Endometrium (tissue), 2 donors: ENCODE measurements around the gene TANGO6.
"Not testable (repeated sequence)": the region's sequence is repeated elsewhere in the genome, so short reads cannot be mapped to it uniquely, and the experiment has no call there.

Source experiments
- FAIRE-seq: peaks from 2 replicates; lab custom pipeline; 2012; peaks lifted over from hg19 to GRCh38; lab: Jason Lieb, UNC
- donor health status: control.
- donor health status: control.

Gene TANGO6

DNA sequence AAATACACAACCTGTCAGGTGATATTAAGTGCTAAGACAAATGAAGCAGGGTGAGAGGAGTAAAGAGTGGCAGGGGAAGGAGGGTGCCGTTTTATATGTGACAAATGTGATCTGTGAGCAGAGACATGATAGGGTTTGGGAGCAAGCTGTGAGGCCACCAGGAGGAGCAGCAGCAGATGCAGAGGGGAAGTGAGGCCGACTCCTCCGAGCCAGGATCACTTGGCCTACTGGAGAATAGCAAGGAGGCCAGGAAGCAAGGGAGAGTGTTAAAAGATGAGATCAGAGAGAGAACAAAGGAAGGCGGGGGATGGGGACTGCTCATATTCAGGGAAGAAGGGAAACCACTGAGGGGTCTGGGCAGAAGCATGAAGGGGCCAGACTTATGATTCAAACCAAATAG is 129.4 kb downstream of the TANGO6 start:
- no peak for FAIRE-seq

DNA sequence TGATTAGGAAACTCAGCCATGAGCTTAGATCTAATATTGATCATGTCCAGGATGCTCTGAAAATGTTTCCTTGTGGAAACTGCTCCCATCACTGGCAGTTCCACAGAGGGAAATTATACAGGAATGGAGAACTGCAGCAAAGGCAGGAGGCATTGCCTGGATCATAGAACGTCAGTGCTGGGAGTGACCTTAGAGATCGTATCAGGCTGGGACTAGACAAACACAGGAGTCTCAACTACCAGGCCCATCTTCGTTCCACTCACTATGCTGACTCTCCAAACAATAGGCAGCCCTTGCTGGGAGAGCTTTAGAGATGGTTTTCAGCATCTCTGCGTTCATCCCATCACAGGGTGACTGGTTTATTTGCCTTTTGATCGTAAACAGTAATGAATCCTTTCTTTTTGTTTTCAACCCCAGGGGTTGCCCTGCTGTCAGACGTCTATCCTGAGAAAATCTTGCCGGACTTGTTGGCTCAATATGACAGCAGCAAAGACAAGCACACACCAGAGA is 130.3 kb downstream of the TANGO6 start:
- FAIRE-seq, result no peak

DNA sequence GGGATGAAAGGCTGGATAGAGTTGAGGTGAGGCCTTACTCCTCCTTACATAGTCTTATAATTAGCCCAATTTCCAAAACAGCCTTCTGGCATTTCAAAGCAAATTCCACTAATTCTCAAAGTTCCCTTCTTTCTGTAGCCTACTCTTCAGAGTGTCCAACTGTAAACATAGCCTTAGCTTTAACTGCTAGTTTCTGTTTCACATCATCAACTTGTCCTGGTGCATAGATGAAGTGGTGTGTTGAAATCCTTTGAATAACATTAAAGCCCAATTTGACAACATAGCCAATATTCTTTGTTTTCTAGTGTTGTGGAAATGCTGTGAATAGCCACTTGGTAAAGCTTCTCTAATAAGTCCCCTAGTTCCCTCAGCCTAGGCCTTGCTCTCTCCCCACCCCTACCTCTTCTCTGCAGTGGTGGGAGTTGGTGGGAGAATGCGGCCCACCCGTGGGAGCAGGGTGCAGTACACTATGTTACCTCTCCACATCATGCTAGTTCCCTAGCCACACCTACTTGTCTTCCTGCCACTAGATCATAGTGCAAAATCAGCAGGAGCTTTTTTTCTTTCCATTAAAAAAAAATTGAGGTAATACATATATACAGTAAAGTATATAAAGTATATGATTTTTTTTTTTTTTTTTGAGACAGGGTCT is 135.1 kb downstream of the TANGO6 start:
- no peak for FAIRE-seq

DNA sequence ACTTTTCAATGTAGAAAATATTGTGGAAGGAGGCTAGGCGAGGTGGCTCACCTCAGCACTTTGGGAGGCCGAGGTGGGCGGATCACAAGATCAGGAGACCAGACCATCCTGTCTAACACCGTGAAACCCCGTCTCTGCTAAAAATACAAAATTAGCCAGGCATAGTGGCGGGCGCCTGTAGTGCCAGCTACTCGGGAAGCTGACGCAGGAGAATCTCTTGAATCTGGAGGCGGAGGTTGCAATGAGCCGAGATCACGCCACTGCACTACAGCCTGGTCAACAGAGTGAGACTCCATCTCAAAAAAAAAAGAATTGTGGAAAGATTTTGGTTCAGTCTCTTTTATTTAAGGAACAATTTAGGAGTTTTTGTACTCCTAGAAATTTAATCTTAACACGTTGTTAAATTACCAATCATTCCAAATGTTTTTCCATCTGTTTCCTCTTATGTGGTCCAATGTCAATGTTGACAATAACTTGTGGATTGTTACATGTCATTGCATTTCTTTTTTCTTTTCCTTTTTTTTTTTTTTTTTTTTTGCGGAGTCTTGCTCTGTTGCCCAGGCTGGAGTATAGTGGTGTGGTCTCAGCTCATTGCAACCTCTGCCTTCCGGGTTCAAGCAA is 137.5 kb downstream of the TANGO6 start:
- FAIRE-seq, result no peak

DNA sequence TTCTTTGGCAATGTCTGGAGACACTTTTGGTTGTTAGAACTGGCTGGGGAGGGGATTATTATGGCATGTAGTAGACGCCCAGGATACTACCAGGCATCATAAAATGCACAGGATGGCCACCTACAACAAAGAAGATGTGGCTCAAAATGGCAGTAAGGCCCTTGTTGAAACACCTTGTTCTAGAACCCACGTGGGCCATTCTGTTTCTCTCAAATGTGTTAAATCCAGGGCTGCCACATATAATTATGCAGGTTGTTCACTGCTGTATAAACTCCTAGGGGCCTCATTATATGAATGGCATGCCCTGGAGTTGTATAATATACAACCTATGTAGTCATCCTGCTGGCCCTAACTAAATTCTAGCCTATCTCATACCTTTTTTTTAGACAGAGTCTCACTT is 138.6 kb downstream of the TANGO6 start:
- FAIRE-seq, result no peak

DNA sequence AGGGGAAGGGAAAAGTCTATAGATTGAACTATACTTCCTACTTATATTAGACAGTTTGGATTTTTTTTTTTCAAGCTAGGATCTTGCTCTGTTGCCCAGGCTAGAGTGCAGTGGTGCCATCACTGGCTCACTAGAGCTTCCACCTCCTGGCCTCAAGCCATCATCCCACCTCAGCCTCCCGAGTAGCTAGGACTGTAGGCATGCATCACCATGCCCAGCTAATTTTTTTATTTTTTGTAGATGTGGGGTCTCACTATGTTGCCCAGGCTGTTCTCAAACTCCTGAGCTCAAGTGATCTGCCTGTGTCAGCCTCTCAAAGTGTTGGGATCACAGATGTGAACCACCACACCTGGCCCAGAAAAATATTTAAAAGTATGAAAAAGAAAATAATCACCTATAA is 141.1 kb downstream of the TANGO6 start:
- no peak for FAIRE-seq

DNA sequence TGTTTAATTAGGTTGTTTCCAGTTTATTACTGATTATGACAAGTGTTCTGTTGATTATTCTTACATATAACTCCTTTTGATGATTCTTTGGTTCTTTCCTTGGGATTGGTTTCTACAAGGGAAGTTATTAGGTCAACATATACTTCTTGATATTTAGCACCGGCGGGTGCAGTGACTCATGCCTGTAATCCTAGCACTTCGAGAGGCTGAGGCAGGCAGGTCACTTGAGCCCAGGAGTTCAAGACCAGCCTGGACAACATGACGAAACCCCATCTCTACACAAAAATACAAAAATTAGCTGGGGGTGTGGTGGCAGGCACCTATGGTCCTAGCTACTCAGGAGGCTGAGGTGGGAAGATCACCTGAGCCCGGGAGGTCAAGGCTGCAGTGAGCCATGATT is 141.9 kb downstream of the TANGO6 start:
- FAIRE-seq, result no peak

DNA sequence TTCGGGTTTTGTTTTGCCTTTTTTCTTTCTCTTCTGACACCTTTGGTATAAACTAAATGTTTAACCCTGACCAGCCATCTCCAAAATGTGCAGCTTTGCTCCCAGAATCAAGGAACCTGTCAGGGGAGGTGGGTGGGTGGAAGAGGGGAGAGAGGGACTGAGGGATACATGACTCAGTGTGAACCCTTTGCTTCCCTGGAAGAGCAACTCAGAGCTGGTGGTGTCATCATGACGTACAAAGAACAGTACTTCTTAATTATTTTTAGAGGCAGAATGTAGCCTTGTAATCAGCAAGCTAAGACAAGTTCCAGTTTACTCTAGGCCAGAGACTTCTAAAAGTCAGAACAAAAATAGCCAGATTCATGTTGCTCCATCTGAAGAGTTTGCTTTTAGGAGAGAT is 142.5 kb downstream of the TANGO6 start:
- FAIRE-seq, result no peak

DNA sequence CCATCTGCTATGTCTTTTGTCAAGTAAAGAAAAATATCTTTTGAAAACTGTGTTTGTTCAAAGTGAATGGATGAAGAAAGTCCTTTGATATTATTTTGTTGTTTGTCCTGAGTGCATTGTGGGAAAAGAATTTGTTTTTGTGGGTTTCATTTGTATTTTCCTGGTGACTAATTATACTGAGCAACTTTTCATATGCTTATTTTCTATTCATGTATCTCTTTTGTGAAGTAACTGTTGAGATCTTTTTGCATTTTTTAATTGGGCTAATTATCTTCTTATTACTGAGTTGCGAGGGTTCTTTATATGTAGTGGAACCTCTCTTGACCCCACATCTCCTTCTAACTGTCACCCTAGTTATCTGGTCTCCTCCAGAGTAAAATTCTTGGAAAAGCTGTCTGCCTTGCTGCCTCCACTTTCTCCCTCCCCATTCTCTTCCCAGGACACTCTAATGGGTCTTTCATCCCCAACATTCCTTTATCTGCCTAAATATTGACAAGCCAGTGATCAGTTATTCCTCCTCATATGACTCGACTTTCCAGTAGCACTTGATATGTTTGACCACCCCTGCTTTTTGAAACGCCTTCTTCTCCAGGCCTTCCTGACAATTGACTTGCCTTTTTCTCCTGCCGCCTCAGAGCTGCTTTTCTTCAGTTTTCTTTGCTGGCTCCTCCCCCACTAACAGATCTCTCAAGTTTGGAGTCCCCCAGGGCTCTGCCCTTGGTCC is 144.6 kb downstream of the TANGO6 start:
- FAIRE-seq, result no peak

DNA sequence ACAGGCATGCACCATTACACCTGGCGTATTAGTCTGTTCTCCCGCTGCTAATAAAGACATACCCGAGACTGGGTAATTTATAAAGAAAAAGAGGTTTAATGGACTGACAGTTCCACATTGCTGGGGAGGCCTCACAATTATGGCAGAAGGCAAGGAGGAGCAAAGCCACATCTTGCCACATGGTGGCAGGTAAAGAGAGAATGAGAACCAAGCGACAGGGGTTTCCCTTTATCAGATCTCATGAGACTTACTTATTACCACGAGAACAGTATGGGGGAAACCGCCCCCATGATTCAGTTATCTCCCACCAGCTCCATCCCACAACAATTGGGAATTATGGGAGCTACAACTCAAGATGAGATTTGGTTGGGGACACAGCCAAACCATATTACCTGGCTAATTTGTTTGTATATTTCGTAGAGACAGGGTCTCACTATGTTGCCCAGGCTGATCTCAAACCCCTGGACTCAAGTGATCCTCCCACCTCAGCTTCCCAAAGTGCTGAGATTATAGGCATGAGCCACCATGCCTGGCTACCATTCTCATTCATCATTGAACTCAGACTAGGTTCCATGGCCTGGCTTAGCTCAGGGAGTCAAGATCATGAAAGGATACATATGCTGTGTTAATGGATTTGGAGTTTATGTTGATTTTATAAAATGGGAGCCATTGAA is 147.0 kb downstream of the TANGO6 start:
- FAIRE-seq, result not testable (repeated sequence)

DNA sequence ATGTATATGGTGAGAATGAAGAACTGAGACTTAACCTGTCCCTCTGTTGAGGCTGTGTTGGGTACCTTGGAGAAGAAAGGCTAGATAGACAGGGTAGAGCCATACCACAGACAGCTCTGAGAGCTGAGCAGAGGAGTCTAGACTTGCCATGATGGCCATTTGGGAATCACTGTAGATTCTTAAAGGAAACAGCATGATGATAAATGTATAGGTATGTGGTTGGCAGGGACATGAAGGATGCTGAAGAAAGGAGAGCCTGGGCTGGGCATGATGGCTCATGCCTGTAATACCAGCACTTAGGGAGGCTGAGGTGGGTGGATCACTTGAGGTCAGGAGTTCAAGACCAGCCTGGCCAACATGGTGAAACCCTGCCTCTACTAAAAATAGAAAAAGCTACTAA is 147.7 kb downstream of the TANGO6 start:
- FAIRE-seq, result no peak

DNA sequence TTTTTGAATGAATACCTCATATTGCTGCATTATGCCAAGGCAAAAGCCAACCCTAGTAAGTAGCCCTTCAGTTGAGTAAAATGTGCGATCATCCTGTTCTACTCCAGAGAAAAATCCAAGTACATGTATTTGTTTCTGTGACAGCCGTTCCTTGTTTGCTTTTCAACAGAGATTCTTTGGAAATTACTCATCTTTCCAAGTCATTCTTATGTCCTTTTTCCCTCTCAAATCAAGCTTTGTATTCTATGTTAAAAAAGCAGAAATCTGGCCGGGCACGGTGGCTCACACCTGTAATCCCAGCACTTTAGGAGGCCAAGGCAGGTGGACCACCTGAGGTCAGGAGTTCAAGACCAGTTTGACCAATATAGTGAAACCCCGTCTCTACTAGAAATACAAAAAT is 149.2 kb downstream of the TANGO6 start:
- FAIRE-seq, result no peak

DNA sequence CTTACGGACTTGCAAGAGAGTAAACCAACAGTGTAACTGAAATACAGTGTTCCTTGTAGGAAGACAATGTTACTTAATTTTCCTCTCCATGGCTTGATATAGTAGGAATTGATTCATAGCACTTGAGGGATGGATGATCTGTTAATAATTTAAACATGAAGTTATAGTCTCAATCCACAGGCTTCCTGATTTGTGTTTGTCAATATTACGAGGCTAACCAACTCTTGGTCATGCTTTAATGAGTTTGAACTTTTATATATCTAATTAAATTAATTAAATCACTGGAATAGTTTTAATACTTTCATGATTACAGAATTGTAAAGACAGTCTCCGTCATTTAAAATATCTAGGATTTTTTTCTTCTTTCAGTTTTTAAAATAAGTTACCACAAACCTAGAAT is 150.1 kb downstream of the TANGO6 start:
- FAIRE-seq, result no peak

DNA sequence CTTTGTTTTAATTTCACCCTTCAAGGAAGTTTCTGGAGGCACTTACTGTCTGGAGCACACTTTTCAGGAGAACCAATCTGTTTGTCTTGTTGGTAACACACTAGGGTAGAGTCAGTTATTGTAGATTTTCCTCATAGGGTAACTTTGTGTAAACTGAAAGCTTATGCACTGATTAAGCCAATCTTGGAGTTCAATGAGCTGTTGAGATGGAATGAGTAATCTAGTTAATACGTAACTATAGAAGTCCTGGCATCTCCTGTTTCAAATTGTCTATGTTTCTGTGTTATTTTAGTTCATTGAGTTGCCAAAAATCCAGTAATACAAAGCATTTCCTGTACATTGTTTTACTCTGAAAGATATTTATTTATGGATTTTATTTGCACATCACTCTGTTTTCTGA is 150.6 kb downstream of the TANGO6 start:
- no peak for FAIRE-seq

DNA sequence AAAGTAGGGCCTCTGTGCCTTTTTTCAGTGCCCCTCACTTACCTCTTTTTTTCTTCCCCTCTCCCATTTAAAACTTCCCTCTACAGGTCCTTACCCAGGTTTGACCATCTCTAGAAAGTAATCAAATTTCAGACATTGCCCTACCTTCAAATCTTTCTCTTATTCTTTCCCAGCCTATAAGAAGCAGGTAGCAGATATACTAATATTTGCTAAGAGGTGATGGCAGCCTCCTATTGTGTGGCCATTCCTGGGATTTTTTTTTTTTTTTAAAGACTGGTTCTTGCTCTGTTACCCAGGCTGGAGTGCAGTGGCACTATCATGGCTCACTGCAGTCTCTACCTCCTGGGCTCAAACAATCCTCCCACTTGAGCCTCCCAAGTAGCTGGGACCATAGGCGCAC is 151.0 kb downstream of the TANGO6 start:
- FAIRE-seq, result no peak

DNA sequence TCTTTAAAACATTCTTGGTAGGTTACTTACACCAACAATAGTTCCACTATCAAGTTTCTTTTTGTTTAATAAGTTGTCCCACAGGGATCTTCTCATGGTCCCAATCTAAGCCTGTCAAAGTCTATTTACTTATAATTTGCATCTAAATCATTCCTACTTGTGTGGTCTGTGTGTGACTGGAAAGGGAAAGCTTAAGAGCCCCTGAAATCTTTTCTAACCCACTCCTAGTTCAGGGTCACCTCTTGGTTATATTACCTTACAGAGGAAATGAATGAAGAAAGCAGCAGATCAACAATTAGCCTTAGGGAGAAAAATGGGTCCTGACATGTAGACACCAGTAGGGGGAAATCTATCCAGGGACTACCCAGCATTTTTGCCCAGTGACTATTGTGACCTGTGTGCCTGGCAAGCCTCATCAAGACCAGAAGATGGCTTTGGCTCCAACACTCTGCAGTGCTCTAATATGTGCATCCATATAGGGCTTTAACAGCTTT is 151.7 kb downstream of the TANGO6 start:
- no peak for FAIRE-seq

DNA sequence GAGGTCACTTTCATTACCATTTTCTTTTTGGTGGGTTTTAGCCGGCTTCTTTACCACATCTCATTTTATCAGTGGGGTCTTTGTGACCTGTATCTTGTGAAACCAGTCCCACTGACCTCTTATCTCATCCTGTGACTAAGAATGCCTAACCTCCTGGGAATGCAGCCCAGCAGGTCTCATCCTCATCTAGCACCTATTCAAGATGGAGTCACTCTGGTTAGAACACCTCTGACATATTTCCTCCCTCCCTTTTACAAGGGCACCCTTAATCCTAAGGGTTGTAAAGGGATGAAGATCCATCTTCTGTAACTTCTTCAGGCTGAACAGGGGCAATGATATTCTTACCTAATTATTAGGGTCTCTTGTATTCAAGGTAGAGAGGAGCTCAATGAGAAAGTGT is 154.2 kb downstream of the TANGO6 start:
- FAIRE-seq, result no peak

DNA sequence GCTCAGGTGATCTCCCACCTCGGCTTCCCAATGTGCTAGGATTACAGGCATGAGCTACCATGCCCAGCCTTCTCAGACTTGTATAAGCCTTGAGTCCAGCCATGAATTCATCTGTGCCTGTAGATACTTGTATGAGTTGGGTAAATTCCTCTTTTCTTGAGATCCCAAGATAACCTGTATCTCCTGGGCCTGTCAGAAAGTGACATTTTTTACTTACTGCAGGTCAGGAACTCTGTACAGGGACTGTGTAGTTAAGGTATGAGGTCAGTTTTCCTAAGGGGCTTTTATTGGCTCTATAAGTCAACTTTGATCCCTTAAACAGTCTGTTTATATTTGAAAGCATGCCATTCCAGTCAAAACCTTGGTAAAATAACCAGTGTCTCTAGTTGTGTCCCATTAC is 155.8 kb downstream of the TANGO6 start:
- no peak for FAIRE-seq

DNA sequence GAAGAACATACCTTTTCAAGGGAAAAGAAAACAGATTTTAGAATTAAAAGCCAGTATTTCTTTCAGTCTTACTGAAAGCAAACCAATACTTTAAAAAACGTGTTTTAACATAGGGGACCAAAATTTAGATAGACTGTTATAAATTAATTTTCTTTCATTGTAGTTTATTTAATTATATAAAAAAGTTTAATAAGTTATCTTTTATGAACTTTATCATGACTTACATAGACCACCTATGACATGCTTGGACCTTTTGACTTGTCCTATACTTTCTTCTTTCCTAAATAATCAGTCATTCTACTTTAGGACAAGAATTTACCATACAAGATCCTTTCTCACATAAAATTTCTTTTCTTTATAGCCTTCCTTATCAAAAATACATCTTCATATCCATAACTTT is 160.2 kb downstream of the TANGO6 start:
- no peak for FAIRE-seq

DNA sequence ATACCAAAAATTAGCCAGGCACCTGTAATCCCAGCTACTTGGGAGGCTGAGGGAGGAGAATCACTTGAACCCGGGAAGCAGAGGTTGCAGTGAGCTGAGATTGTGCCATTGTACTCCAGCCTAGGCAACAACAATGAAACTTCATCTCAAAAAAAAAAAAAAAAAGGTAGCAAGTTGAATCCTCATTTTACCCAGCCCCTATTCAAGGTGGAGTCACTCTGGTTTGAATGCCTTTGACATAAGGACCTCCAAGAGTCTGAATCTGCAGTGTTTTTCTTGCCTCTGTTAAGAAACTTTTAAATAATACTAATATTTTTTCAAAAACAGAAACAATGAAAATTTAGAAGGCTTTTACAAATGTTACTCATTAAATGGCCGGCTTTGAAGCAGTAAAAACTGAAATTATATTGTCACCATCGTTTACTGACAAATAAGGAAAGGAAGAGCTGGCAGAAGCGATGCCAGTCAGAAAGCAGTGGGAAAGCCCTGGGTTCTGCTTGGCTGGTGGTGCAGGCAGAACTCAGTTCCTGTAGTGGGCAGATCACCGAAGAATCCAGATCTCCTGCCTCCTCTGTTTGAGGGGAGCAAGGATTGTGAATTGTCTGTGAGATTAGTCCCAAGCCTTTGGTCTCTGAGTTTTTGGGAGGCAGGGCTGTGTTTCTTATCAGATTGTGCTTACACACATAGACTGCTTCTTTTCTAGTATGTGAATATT is 162.5 kb downstream of the TANGO6 start:
- no peak for FAIRE-seq

DNA sequence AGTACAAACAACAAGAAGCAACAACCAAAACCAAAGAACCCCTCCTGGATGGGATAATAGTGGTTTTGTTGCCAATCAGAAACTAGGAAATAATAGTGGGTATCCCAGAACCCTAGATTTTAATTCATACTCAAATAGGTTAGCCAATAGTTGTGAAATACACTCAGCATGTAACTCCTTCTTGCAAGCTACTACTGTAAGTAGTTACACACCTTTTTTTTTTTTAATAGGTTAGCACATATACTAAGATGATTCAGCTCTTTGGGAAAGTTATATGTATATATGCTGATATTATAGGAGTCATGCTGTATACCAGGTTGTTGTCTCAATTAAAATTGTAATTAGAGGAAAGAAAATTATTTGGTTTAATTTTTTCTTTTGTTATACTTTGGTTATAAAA is 169.6 kb downstream of the TANGO6 start:
- FAIRE-seq, result no peak

DNA sequence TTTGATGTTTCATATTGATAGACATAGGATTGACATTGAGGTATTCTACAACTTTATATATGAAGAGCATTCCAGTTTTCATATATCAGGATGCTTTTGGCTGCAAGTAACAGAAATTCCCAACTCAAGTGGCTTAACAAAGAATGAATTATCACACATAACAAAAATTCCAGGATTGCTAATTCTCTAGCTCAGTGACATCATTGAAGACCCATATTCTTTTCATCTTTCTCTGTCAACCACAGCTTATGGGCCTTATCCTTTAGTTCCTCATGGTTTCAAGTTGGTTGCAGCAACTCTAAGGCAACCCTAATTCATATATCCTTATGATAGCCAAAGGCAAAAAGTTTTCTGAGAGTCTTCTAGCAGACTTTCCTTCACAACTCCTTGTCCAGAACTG is 170.7 kb downstream of the TANGO6 start:
- FAIRE-seq, result no peak
